GM13976 (cell line): ENCODE results near the gene TJP3.

Source experiments
- DNase-seq: peaks from one replicate; pipeline ENCODE4 v3.0.0; 2012; ENCODE audit warnings: low spot score
- in situ Hi-C: fragments of 300-500 bp; cut with MboI; formaldehyde crosslinking; loops from one replicate; pipeline ENCODE4 v1.12.0; 2022; ENCODE audit warnings: low sequenced_read_pairs, mixed read lengths, inconsistent platforms; ENCODE audit not compliant: unreplicated experiment
- TF ChIP-seq, protein P1 (sequence below): IDR thresholded peaks from 2 replicates; pipeline ENCODE4 v1.5.1; 2012; ENCODE audit warnings: borderline replicate concordance, mild to moderate bottlenecking; ENCODE audit not compliant: insufficient read depth; ENCODE audit errors: extremely low read depth, missing control alignments, control extremely low read depth

Gene TJP3

DNA sequence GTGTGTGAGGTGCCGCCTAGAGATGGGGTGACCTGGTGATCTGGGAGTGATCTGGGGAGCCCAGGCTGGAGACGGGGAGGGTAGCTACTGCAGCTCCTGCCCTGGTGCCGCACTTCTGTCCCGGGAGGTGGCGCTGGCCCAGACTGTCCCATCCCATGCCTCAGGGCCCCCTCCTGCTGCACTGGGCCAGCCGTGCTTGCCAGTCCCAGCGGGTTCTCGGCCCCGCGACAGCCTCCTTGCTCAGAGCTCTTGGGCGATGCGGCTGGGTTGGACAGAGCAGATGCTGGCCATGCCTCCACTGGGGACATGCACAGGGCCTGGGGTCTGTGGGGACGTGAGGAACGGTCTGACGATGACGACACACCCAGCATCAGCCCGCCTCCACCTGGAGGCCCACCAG lies 61.3 kb downstream of the TJP3 start:
- DNase-seq: no peak
- in situ Hi-C loops: no loop called here
- TF ChIP-seq, protein P1, sequence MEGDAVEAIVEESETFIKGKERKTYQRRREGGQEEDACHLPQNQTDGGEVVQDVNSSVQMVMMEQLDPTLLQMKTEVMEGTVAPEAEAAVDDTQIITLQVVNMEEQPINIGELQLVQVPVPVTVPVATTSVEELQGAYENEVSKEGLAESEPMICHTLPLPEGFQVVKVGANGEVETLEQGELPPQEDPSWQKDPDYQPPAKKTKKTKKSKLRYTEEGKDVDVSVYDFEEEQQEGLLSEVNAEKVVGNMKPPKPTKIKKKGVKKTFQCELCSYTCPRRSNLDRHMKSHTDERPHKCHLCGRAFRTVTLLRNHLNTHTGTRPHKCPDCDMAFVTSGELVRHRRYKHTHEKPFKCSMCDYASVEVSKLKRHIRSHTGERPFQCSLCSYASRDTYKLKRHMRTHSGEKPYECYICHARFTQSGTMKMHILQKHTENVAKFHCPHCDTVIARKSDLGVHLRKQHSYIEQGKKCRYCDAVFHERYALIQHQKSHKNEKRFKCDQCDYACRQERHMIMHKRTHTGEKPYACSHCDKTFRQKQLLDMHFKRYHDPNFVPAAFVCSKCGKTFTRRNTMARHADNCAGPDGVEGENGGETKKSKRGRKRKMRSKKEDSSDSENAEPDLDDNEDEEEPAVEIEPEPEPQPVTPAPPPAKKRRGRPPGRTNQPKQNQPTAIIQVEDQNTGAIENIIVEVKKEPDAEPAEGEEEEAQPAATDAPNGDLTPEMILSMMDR: no peak

- in situ Hi-C loops: no loop called here
- no peak for DNase-seq
- TF ChIP-seq, protein P1: no peak
These were observed 62.2 kb downstream of the TJP3 start for GRCh38 chr19:3770136-3770999.

- in situ Hi-C loops: no loop called here
- no peak for DNase-seq
- TF ChIP-seq, protein P1: no peak
These were observed 63.1 kb downstream of the TJP3 start for GRCh38 chr19:3771000-3771905.

DNA sequence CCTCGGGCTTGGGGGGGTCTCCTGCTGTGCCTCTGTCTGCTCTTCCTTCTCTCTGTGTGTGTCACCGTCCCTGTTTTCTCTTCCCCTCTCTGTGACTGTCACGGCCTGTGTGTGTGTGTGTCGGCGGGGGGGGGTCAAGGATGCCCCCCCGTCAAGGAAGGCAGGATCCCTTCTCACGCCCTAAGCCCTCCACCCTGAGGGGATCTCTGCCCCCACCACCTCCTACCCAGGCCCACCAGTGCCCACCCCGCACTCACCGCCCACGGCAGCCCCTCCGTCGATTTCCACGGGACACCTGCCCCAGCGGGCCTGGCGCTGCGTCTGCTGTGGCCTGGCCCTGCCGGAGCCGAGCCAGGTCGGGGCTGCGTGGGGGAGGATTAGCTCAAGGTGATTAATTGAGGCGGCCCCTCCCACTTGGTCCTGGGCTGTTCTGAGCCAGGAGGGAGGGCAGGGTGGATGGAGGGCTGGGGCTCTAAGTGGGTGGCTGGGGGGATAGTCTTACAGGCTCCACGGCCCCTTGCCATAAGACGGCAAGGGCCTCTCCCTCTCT lies 63.8 kb downstream of the TJP3 start, which contains the start of gene RAX2:
RAX2 (minus strand) TSS at position 323 of the 550 bp plus-strand sequence. CDS start 486 bp downstream, outside the sequence.
- no peak for DNase-seq
- TF ChIP-seq, protein P1: no peak
- in situ Hi-C loops: no loop called here

DNA sequence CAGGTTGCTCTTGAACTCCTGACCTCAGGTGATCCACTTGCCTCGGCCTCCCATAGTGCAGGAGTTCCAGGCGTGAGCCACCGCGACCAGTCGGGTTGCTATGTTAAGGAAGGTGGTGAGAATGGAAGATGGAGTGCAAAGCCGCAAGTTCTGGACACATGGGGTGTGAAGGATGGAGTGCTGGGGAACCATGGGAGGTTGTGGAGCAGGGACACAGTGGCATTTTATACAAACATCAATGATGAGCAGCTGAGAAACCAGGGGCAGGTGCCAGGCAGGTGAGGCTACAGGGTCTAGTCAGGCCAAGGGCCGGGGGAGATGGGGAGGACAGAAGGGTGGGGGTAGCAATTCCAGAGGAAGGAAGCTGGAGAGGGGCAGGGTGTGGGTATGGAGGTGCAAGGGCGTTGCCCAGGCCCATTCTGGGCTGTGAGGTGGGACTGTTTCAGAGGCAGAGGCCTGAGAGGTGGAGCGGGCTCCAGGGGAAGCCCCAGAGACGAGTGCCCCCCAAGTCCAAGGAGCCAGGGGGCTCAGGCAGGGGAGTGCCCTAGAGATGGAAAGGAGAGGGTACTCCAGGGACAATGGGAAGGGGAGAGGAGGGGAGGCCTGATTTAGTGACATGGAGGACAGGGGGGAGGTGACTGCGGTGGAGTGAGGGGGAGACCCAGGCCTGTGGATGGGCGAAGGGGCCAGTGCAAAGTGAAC lies 65.8 kb downstream of the TJP3 start:
- TF ChIP-seq, protein P1: no peak
- DNase-seq: no peak
- in situ Hi-C loops: no loop called here

GRCh38 chr19:3774621-3775373 lies 66.6 kb downstream of the TJP3 start:
- DNase-seq: no peak
- in situ Hi-C loops: no loop called here
- TF ChIP-seq, protein P1: no peak
